Neural cell (in vitro differentiated cells): ENCODE measurements around the gene ABCC5.

Experiments
- EZH2 ChIP-seq: fragments of 200-600, 300-800 bp; shearing (Covaris generic), sonication (generic); IDR thresholded peaks from 2 replicates; pipeline ENCODE4 v1.6.1; 2014; ENCODE audit warnings: antibody characterized with exemption, low read length, borderline replicate concordance, mild to moderate bottlenecking; ENCODE audit not compliant: insufficient read depth, poor library complexity, severe bottlenecking
- POLR2AphosphoS5 ChIP-seq: IDR thresholded peaks from 2 replicates; pipeline ENCODE4 v1.6.1; 2012

- TF ChIP-seq EZH2 = no peak
- TF ChIP-seq POLR2AphosphoS5 = no peak
These were observed 112.6 kb downstream of the ABCC5 start for GRCh38 chr3:183904833-183905780.
